HCT116 (cell line): Measurements from ENCODE around the gene CLASP1.

Experiments used
- EGR1 ChIP-seq: IDR thresholded peaks from 2 replicates; pipeline ENCODE4 v1.6.1; 2012; ENCODE audit warnings: low read depth
- ELF1 ChIP-seq: IDR thresholded peaks from 2 replicates; pipeline ENCODE4 v1.6.1; 2012; ENCODE audit warnings: low read depth, borderline replicate concordance
- EZH2 ChIP-seq: fragments of 200-600 bp; sonication (generic); IDR thresholded peaks from 2 replicates; pipeline ENCODE4 v1.6.1; 2017; ENCODE audit warnings: antibody characterized with exemption, mixed run types
- JUND ChIP-seq: IDR thresholded peaks from 2 replicates; pipeline ENCODE4 v1.6.1; 2012
- POLR2A ChIP-seq: IDR thresholded peaks from 2 replicates; pipeline ENCODE4 v1.7.0; 2011; ENCODE audit warnings: borderline replicate concordance; ENCODE audit not compliant: insufficient read depth, insufficient read length; ENCODE audit errors: extremely low read depth
- POLR2AphosphoS5 ChIP-seq: IDR thresholded peaks from 2 replicates; pipeline ENCODE4 v1.6.1; 2011; ENCODE audit warnings: mild to moderate bottlenecking, low read depth, low read length, moderate library complexity
- RAD21 ChIP-seq: IDR thresholded peaks from 2 replicates; pipeline ENCODE4 v1.6.1; 2012; ENCODE audit warnings: low read depth, mild to moderate bottlenecking
- SP1 ChIP-seq: IDR thresholded peaks from 2 replicates; pipeline ENCODE4 v1.6.1; 2012; ENCODE audit warnings: low read depth
- YY1 ChIP-seq: IDR thresholded peaks from 2 replicates; pipeline ENCODE4 v1.6.1; 2011; ENCODE audit warnings: low read length, low read depth, moderate library complexity, mild to moderate bottlenecking; ENCODE audit not compliant: insufficient replicate concordance; ENCODE audit errors: extremely low read depth
- ZNF274 ChIP-seq: fragments of 200-500 bp; sonication (Bioruptor generic); IDR thresholded peaks from 2 replicates; pipeline ENCODE4 v1.6.1; 2014; ENCODE audit warnings: mild to moderate bottlenecking, low read depth, low read length, inconsistent platforms
- TF ChIP-seq, protein P1 (sequence below), 3 experiments: fragments of 200-600 bp in 1 of 3; sonication (generic) in 1 of 3; IDR thresholded peaks in 2 of 3; conservative IDR thresholded peaks in 1 of 3; 2 replicates each; pipeline ENCODE4 v1.5.1; 2012 to 2017; ENCODE audit warnings: low read depth in 2 of 3, low read length in 2 of 3, antibody characterized with exemption in 1 of 3, borderline replicate concordance in 1 of 3, control low read depth in 1 of 3, mild to moderate bottlenecking in 1 of 3, mixed read lengths in 1 of 3, mixed run types in 1 of 3, moderate library complexity in 1 of 3; ENCODE audit not compliant: insufficient read depth in 1 of 3
- TF ChIP-seq, protein P2 (sequence below): IDR thresholded peaks from 2 replicates; pipeline ENCODE4 v1.6.1; 2011; ENCODE audit warnings: mild to moderate bottlenecking, low read length, moderate library complexity; ENCODE audit not compliant: insufficient replicate concordance; ENCODE audit errors: extremely low read depth
- TF ChIP-seq, protein P3 (sequence below): IDR thresholded peaks from 2 replicates; pipeline ENCODE4 v1.6.1; 2012
- TF ChIP-seq, protein P4 (sequence below): IDR thresholded peaks from 2 replicates; pipeline ENCODE4 v1.6.1; 2012; ENCODE audit warnings: low read depth

DNA sequence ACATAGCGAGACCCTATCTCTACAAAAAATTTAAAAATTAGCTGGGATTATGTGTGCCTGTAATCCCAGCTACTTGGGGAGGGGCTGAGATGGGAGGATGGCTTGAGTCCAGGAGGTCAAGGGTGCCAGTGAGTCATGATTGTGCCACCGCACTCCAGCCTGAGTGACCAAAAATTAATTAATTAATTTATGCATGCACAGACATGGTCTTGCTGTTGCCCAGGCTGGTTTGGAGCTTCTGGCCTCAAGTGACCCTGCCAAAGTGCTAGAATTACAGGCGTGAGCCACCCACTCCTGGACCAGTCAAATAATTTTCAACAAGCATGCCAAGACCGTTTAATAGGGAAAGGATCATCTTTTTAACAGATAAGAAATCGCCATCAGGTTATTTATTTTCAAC, 306.5 kb downstream of the CLASP1 start:
- TF ChIP-seq, protein P1, sequence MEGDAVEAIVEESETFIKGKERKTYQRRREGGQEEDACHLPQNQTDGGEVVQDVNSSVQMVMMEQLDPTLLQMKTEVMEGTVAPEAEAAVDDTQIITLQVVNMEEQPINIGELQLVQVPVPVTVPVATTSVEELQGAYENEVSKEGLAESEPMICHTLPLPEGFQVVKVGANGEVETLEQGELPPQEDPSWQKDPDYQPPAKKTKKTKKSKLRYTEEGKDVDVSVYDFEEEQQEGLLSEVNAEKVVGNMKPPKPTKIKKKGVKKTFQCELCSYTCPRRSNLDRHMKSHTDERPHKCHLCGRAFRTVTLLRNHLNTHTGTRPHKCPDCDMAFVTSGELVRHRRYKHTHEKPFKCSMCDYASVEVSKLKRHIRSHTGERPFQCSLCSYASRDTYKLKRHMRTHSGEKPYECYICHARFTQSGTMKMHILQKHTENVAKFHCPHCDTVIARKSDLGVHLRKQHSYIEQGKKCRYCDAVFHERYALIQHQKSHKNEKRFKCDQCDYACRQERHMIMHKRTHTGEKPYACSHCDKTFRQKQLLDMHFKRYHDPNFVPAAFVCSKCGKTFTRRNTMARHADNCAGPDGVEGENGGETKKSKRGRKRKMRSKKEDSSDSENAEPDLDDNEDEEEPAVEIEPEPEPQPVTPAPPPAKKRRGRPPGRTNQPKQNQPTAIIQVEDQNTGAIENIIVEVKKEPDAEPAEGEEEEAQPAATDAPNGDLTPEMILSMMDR (IDR thresholded peaks at IDR 0.05 in 2 of 3, conservative IDR thresholded peaks at IDR 0.05 in 1 of 3; ENCODE audit: borderline replicate concordance in 1 of 3, insufficient read depth in 1 of 3, low read depth in 2 of 3, low read length in 2 of 3) = no peak
- TF ChIP-seq EZH2 = no peak
- TF ChIP-seq POLR2A = no peak
- TF ChIP-seq, protein P2, sequence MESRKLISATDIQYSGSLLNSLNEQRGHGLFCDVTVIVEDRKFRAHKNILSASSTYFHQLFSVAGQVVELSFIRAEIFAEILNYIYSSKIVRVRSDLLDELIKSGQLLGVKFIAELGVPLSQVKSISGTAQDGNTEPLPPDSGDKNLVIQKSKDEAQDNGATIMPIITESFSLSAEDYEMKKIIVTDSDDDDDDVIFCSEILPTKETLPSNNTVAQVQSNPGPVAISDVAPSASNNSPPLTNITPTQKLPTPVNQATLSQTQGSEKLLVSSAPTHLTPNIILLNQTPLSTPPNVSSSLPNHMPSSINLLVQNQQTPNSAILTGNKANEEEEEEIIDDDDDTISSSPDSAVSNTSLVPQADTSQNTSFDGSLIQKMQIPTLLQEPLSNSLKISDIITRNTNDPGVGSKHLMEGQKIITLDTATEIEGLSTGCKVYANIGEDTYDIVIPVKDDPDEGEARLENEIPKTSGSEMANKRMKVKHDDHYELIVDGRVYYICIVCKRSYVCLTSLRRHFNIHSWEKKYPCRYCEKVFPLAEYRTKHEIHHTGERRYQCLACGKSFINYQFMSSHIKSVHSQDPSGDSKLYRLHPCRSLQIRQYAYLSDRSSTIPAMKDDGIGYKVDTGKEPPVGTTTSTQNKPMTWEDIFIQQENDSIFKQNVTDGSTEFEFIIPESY = no peak
- no peak for TF ChIP-seq JUND
- no peak for TF ChIP-seq POLR2AphosphoS5
- no peak for TF ChIP-seq RAD21
- TF ChIP-seq, protein P3, sequence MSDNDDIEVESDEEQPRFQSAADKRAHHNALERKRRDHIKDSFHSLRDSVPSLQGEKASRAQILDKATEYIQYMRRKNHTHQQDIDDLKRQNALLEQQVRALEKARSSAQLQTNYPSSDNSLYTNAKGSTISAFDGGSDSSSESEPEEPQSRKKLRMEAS = no peak
- TF ChIP-seq SP1 = no peak
- TF ChIP-seq, protein P4, sequence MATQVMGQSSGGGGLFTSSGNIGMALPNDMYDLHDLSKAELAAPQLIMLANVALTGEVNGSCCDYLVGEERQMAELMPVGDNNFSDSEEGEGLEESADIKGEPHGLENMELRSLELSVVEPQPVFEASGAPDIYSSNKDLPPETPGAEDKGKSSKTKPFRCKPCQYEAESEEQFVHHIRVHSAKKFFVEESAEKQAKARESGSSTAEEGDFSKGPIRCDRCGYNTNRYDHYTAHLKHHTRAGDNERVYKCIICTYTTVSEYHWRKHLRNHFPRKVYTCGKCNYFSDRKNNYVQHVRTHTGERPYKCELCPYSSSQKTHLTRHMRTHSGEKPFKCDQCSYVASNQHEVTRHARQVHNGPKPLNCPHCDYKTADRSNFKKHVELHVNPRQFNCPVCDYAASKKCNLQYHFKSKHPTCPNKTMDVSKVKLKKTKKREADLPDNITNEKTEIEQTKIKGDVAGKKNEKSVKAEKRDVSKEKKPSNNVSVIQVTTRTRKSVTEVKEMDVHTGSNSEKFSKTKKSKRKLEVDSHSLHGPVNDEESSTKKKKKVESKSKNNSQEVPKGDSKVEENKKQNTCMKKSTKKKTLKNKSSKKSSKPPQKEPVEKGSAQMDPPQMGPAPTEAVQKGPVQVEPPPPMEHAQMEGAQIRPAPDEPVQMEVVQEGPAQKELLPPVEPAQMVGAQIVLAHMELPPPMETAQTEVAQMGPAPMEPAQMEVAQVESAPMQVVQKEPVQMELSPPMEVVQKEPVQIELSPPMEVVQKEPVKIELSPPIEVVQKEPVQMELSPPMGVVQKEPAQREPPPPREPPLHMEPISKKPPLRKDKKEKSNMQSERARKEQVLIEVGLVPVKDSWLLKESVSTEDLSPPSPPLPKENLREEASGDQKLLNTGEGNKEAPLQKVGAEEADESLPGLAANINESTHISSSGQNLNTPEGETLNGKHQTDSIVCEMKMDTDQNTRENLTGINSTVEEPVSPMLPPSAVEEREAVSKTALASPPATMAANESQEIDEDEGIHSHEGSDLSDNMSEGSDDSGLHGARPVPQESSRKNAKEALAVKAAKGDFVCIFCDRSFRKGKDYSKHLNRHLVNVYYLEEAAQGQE = no peak
- no peak for TF ChIP-seq ZNF274
- TF ChIP-seq EGR1 = no peak
- no peak for TF ChIP-seq ELF1
- no peak for TF ChIP-seq YY1
